A549 (cell line): Measurements from ENCODE around the gene RPTOR. TPM values are rescaled to one million over a fixed set of nuclear protein-coding genes. Genes with fewer than 3 reads are reported as not detected.

Experiments used
- ATAC-seq, 2 experiments: fragments of 200-7000 bp in 1 of 2; fragments of >200 bp in 1 of 2; cut with Nextera tagmentation in 1 of 2; cut with Tn5 transposase in 1 of 2; 3 replicates each; pipeline versions ENCODE4 v1.8.0 to v1.9.1; 2018 to 2020; ENCODE audit warnings: mild to moderate bottlenecking in 1 of 2, moderate library complexity in 1 of 2
- CTCF ChIA-PET: fragments of 300-600 bp; sonication (Branson Sonifier 250); formaldehyde crosslinking; extraction: SDS; loops from one replicate; lab custom pipeline; 2021; ENCODE audit warnings: antibody characterized with exemption, inconsistent platforms; lab: Yijun Ruan, JAX
- POLR2A ChIA-PET: fragments of 350-600 bp; formaldehyde crosslinking; extraction: SDS; loops from one replicate; lab custom pipeline; 2021; ENCODE audit warnings: antibody characterized with exemption, inconsistent platforms; lab: Yijun Ruan, JAX
- DNase-seq, 2 experiments: peaks; one replicate each; pipeline versions ENCODE4 v3.0.0 to v3.0.0-alpha.2; 2011 to 2016; ENCODE audit warnings: low read depth in 1 of 2, low spot score in 1 of 2
- FAIRE-seq: peaks from 2 replicates; lab custom pipeline; 2011; peaks lifted over from hg19 to GRCh38; lab: Jason Lieb, UNC
- H3K27ac ChIP-seq, 2 experiments: fragments of >200 bp; sonication (Bioruptor Twin); formaldehyde crosslinking; 3 replicates each; pipeline ENCODE4 v1.5.1; 2016 to 2017
- H3K4me1 ChIP-seq: fragments of >200 bp; sonication (Bioruptor Twin); formaldehyde crosslinking; 3 replicates; pipeline ENCODE4 v1.6.1; 2016
- H3K4me2 ChIP-seq: fragments of >200 bp; sonication (Bioruptor Twin); formaldehyde crosslinking; 3 replicates; pipeline ENCODE4 v1.6.1; 2016
- H3K4me3 ChIP-seq: fragments of >200 bp; sonication (Bioruptor Twin); formaldehyde crosslinking; 3 replicates; pipeline ENCODE4 v1.5.1; 2016
- H3K9me3 ChIP-seq: fragments of >200 bp; sonication (Bioruptor Twin); formaldehyde crosslinking; 3 replicates; pipeline ENCODE4 v1.6.1; 2016
- ATOH8 ChIP-seq: fragments of 250-450 bp; sonication (Bioruptor Pico); IDR thresholded peaks from 2 replicates; pipeline ENCODE4 v1.5.0; 2020; ENCODE audit warnings: low read depth, mild to moderate bottlenecking, moderate library complexity
- CBX2 ChIP-seq: fragments of 200-600 bp; sonication (generic); IDR thresholded peaks from 2 replicates; pipeline ENCODE4 v1.6.1; 2016; ENCODE audit warnings: low read depth, mild to moderate bottlenecking, borderline replicate concordance
- CHD4 ChIP-seq: fragments of 200-600 bp; sonication (generic); IDR thresholded peaks from 2 replicates; pipeline ENCODE4 v1.6.1; 2016; ENCODE audit warnings: antibody characterized with exemption, mild to moderate bottlenecking, borderline replicate concordance
- CTCF ChIP-seq: fragments of >200 bp; sonication (Bioruptor Twin); formaldehyde crosslinking; IDR thresholded peaks from 3 replicates; pipeline ENCODE4 v1.5.1; 2016
- E2F6 ChIP-seq: IDR thresholded peaks from 2 replicates; pipeline ENCODE4 v1.6.1; 2012; ENCODE audit warnings: low read depth, borderline replicate concordance
- EHMT2 ChIP-seq: fragments of 200-600 bp; sonication (generic); IDR thresholded peaks from 2 replicates; pipeline ENCODE4 v1.6.1; 2016; ENCODE audit warnings: antibody characterized with exemption, low read depth, mild to moderate bottlenecking, moderate library complexity
- EP300 ChIP-seq, 2 experiments: fragments of >200 bp; sonication (Bioruptor Twin); formaldehyde crosslinking; IDR thresholded peaks; 2 replicates in 1 of 2; 3 replicates in 1 of 2; pipeline ENCODE4 v1.6.1; 2016 to 2017
- ESRRA ChIP-seq: fragments of 150-350 bp; IDR thresholded peaks from 2 replicates; pipeline ENCODE4 v1.6.1; 2014; ENCODE audit warnings: mild to moderate bottlenecking, low read length, borderline replicate concordance
- FOSB ChIP-seq: fragments of 250-450 bp; sonication (Bioruptor Pico); IDR thresholded peaks from 2 replicates; pipeline ENCODE4 v1.5.0; 2020; ENCODE audit warnings: mild to moderate bottlenecking, moderate library complexity
- FOSL2 ChIP-seq, 2 experiments: fragments of 450-650 bp in 1 of 2; fragments of >200 bp in 1 of 2; sonication (Bioruptor Twin) in 1 of 2; formaldehyde crosslinking; IDR thresholded peaks; 2 replicates each; pipeline versions ENCODE4 v1.5.0 to v1.6.1; 2016 to 2020; ENCODE audit warnings: mild to moderate bottlenecking in 1 of 2, moderate library complexity in 1 of 2
- GATA3 ChIP-seq: IDR thresholded peaks from 2 replicates; pipeline ENCODE4 v1.6.1; 2012; ENCODE audit warnings: borderline replicate concordance
- HEYL ChIP-seq: fragments of 250-450 bp; sonication (Bioruptor Pico); IDR thresholded peaks from 2 replicates; pipeline ENCODE4 v1.8.0; 2021; ENCODE audit warnings: mild to moderate bottlenecking, moderate library complexity
- HMGXB4 ChIP-seq: fragments of 250-450 bp; sonication (Bioruptor Pico); IDR thresholded peaks from 2 replicates; pipeline ENCODE4 v1.5.0; 2021; ENCODE audit warnings: mild to moderate bottlenecking, moderate library complexity, borderline replicate concordance
- HOXB5 ChIP-seq: fragments of 250-450 bp; sonication (Bioruptor Pico); IDR thresholded peaks from 2 replicates; pipeline ENCODE4 v1.5.0; 2020; ENCODE audit warnings: mild to moderate bottlenecking, moderate library complexity
- KDM1A ChIP-seq: fragments of 200-600 bp; sonication (generic); IDR thresholded peaks from 2 replicates; pipeline ENCODE4 v1.6.1; 2016; ENCODE audit warnings: low read depth, mild to moderate bottlenecking
- KDM5A ChIP-seq: fragments of 200-600 bp; sonication (generic); IDR thresholded peaks from 2 replicates; pipeline ENCODE4 v1.6.1; 2016; ENCODE audit warnings: antibody characterized with exemption, mild to moderate bottlenecking
- MYC ChIP-seq: IDR thresholded peaks from 2 replicates; pipeline ENCODE4 v1.6.1; 2012; ENCODE audit warnings: mild to moderate bottlenecking, inconsistent platforms, low read length, improper control_type of control experiment, borderline replicate concordance
- NFE2L2 ChIP-seq: fragments of 150-350 bp; conservative IDR thresholded peaks from 2 replicates; pipeline ENCODE4 v1.6.1; 2014; ENCODE audit warnings: low read length
- NPAS2 ChIP-seq: fragments of 250-450 bp; sonication (Bioruptor Pico); IDR thresholded peaks from 2 replicates; pipeline ENCODE4 v1.8.0; 2022; ENCODE audit warnings: mild to moderate bottlenecking, moderate library complexity, borderline replicate concordance
- NR3C1 ChIP-seq: fragments of >200 bp; sonication (Bioruptor Twin); formaldehyde crosslinking; IDR thresholded peaks from 3 replicates; pipeline ENCODE4 v1.6.1; 2017
- POLR2AphosphoS2 ChIP-seq: conservative IDR thresholded peaks from 2 replicates; pipeline ENCODE4 v1.6.1; 2012; ENCODE audit warnings: low read length, improper control_type of control experiment, inconsistent platforms
- RCOR1 ChIP-seq: fragments of 150-350 bp; IDR thresholded peaks from 2 replicates; pipeline ENCODE4 v1.6.1; 2014; ENCODE audit warnings: antibody characterized with exemption, low read length, low read depth
- SMC3 ChIP-seq: fragments of >200 bp; sonication (Bioruptor Twin); formaldehyde crosslinking; IDR thresholded peaks from 3 replicates; pipeline ENCODE4 v1.6.1; 2018; ENCODE audit warnings: inconsistent platforms
- TFCP2L1 ChIP-seq: fragments of 250-450 bp; sonication (Bioruptor Pico); IDR thresholded peaks from 2 replicates; pipeline ENCODE4 v1.5.0; 2021; ENCODE audit warnings: mild to moderate bottlenecking
- USF2 ChIP-seq: fragments of 450-650 bp; IDR thresholded peaks from 2 replicates; pipeline ENCODE4 v1.6.1; 2014; ENCODE audit warnings: antibody characterized with exemption
- ZC3H11A ChIP-seq: fragments of 450-650 bp; IDR thresholded peaks from 2 replicates; pipeline ENCODE4 v1.6.1; 2014; ENCODE audit warnings: antibody characterized with exemption, mild to moderate bottlenecking
- ZSCAN20 ChIP-seq: fragments of 250-450 bp; sonication (Bioruptor Pico); IDR thresholded peaks from 2 replicates; pipeline ENCODE4 v1.8.0; 2022; ENCODE audit warnings: mild to moderate bottlenecking, moderate library complexity
- WGBS: methylation state at CpG from one replicate; pipeline ENCODE4 v1.1.6; 2017; ENCODE audit errors: missing lambda C conversion rate; 5-methylcytosine and 5-hydroxymethylcytosine counted together
- polyA plus RNA-seq, 4 experiments: library from polyadenylated mRNA; depleted of rRNA in 3 of 4; stranded (reverse); fragments of >200 nt; fragmentation: RNase III in 1 of 4; extraction: RNeasy Plus Mini Kit Qiagen cat#74134 plus additional on column Dnase treatment in 1 of 4; gene quantifications; 2 replicates in 3 of 4; 3 replicates in 1 of 4; pipeline ENCODE4 v1.2.3, GENCODE V29; 2011 to 2017

The RPTOR gene
- polyA plus RNA-seq, 2 of the 4 experiments (the other 2 are of a cell fraction): 10.8 to 27.1 TPM

- TF ChIP-seq E2F6 (no peak), KDM1A (no peak), USF2 (no peak)
- TF ChIP-seq, all 56 proteins: peak for 0
Measured at GRCh38 chr17:80729016-80729415, 184.4 kb downstream of the RPTOR start (continued).

GRCh38 chr17:80729761-80730160 is 185.1 kb downstream of the RPTOR start:
- ChIA-PET CTCF (interaction anchor here (0.8 to 0.9 kb wide), 2 partner anchors 8 to 154 kb away, joined by 3 read pairs; no protein-coding TSS in a partner anchor), POLR2A (no interaction called here)
- FAIRE-seq: no peak
- no peak for DNase-seq
- no peak for TF ChIP-seq CBX2
- TF ChIP-seq CTCF: no peak
- no peak for TF ChIP-seq ESRRA
- no peak for TF ChIP-seq EHMT2
- no peak for TF ChIP-seq RCOR1
- no peak for TF ChIP-seq HOXB5 (CRISPR knock-in tag)
- no peak for TF ChIP-seq TFCP2L1
- no peak for TF ChIP-seq FOSB (CRISPR knock-in tag)
- TF ChIP-seq ZSCAN20 (CRISPR knock-in tag): no peak
- Histone ChIP-seq H3K27ac (no peak overlapping the region), H3K9me3 (no peaks in the 10 kb centered on the region), H3K4me1 (peaks cover 8% of the 10 kb centered on the region), H3K4me2 (no peak overlapping the region), H3K4me3 (no peak overlapping the region)
- ATAC-seq: no peak
- WGBS: 94% methylated on average over 10 of the region's 10 CpGs

GRCh38 chr17:80730739-80731138 is 186.1 kb downstream of the RPTOR start:
- FAIRE-seq (no peak), DNase-seq (no peak), ATAC-seq (no peak)
- WGBS: 91% methylated on average over 6 of the region's 6 CpGs
- no peaks in the 10 kb centered on the region for H3K4me1 ChIP-seq
- ChIA-PET CTCF (interaction anchor here (1.0 to 1.3 kb wide), 3 partner anchors 8 to 115 kb away, joined by 3 read pairs; no protein-coding TSS in a partner anchor), POLR2A (no interaction called here)
- H3K4me3 ChIP-seq: no peak overlapping the region
- H3K4me2 ChIP-seq: no peak overlapping the region
- no peaks in the 10 kb centered on the region for H3K9me3 ChIP-seq
- TF ChIP-seq NR3C1: no peak
- TF ChIP-seq KDM1A: no peak
- TF ChIP-seq GATA3: no peak
- no peak for TF ChIP-seq ZC3H11A
- TF ChIP-seq SMC3: no peak
- TF ChIP-seq MYC: no peak
- no peak for TF ChIP-seq FOSB (CRISPR knock-in tag)
- TF ChIP-seq HMGXB4: no peak
- TF ChIP-seq FOSL2 (IDR thresholded peaks at IDR 0.05): no peak
- TF ChIP-seq FOSL2 (CRISPR knock-in tag; IDR thresholded peaks at IDR 0.05): no peak
- TF ChIP-seq EP300 (IDR thresholded peaks at IDR 0.05): no peak
- TF ChIP-seq HEYL: no peak
- no peak for TF ChIP-seq CHD4
- TF ChIP-seq ATOH8: no peak
- no peak for TF ChIP-seq NPAS2
- no peak for TF ChIP-seq NFE2L2
- no peak for TF ChIP-seq CBX2
- TF ChIP-seq POLR2AphosphoS2: no peak
- TF ChIP-seq KDM5A: no peak
- no peak for TF ChIP-seq ZSCAN20 (CRISPR knock-in tag)
- no peak overlapping the region for H3K27ac ChIP-seq
